Activated T-cell treated with anti-CD3 and anti-CD28 coated beads, Interleukin-2, amount 50 U/mL, for 1 hour (primary cell): ENCODE results near the gene FAF1.
"Not testable (repeated sequence)": the region's sequence is repeated elsewhere in the genome, so short reads cannot be mapped to it uniquely, and the experiment has no call there.

Experiments used
- DNase-seq: peaks from one replicate; pipeline ENCODE4 v3.0.0-alpha.2; 2020

The FAF1 gene

GRCh38 chr1:50610563-50610962 lies 349.5 kb downstream of the FAF1 start:
- no peak for DNase-seq

GRCh38 chr1:50609508-50609907 lies 350.6 kb downstream of the FAF1 start:
- no peak for DNase-seq

- no peak for DNase-seq
These were observed 354.7 kb downstream of the FAF1 start for GRCh38 chr1:50605186-50605875.

GRCh38 chr1:50604580-50604979 lies 355.5 kb downstream of the FAF1 start:
- no peak for DNase-seq

- DNase-seq: no peak
These were observed 356.5 kb downstream of the FAF1 start for GRCh38 chr1:50603274-50604271.

GRCh38 chr1:50599546-50599945 lies 360.5 kb downstream of the FAF1 start:
- no peak for DNase-seq

GRCh38 chr1:50595874-50596273 lies 364.2 kb downstream of the FAF1 start:
- no peak for DNase-seq

- DNase-seq: no peak
These were observed 366.6 kb downstream of the FAF1 start for GRCh38 chr1:50593515-50593914.

- DNase-seq: no peak
These were observed 368.5 kb downstream of the FAF1 start for GRCh38 chr1:50591598-50591997.

- DNase-seq: no peak
These were observed 377.7 kb downstream of the FAF1 start for GRCh38 chr1:50582346-50582745.

- no peak for DNase-seq
These were observed 390.0 kb downstream of the FAF1 start for GRCh38 chr1:50570066-50570468.

GRCh38 chr1:50568782-50569181 lies 391.3 kb downstream of the FAF1 start:
- DNase-seq: no peak

GRCh38 chr1:50566405-50566804 lies 393.7 kb downstream of the FAF1 start:
- no peak for DNase-seq

GRCh38 chr1:50564417-50564816 lies 395.6 kb downstream of the FAF1 start:
- no peak for DNase-seq

- no peak for DNase-seq
These were observed 398.0 kb downstream of the FAF1 start for GRCh38 chr1:50562106-50562505.

- no peak for DNase-seq
These were observed 400.6 kb downstream of the FAF1 start for GRCh38 chr1:50559421-50559820.

- DNase-seq: no peak
These were observed 406.1 kb downstream of the FAF1 start for GRCh38 chr1:50553921-50554320.

- no peak for DNase-seq
These were observed 411.8 kb downstream of the FAF1 start for GRCh38 chr1:50548243-50548642.

- DNase-seq: no peak
These were observed 417.7 kb downstream of the FAF1 start for GRCh38 chr1:50542362-50542761.

GRCh38 chr1:50538476-50538875 lies 421.6 kb downstream of the FAF1 start:
- no peak for DNase-seq

GRCh38 chr1:50531601-50532000 lies 428.5 kb downstream of the FAF1 start:
- no peak for DNase-seq

- DNase-seq: no peak
These were observed 429.0 kb downstream of the FAF1 start for GRCh38 chr1:50531027-50531426.

GRCh38 chr1:50529510-50529909 lies 430.6 kb downstream of the FAF1 start:
- DNase-seq: no peak

GRCh38 chr1:50527987-50528320 lies 432.1 kb downstream of the FAF1 start:
- DNase-seq: not testable (repeated sequence)
